Fibroblast of lung (primary cell): ENCODE results near the gene MYLK3.

Experiments
- EZH2 ChIP-seq: IDR thresholded peaks from 2 replicates; pipeline ENCODE4 v1.5.1; 2012; ENCODE audit warnings: low read length, control low read depth, mild to moderate bottlenecking; ENCODE audit errors: missing control alignments
- TF ChIP-seq, protein P1 (sequence below), 2 donors: IDR thresholded peaks in 1 of 2; conservative IDR thresholded peaks in 1 of 2; 1 replicate in 1 of 2; 2 replicates in 1 of 2; pipeline ENCODE4 v1.5.1; 2011 to 2012; ENCODE audit warnings: low read length in 2 of 2, control low read depth in 1 of 2, inconsistent platforms in 1 of 2, low read depth in 1 of 2, mild to moderate bottlenecking in 1 of 2

DNA sequence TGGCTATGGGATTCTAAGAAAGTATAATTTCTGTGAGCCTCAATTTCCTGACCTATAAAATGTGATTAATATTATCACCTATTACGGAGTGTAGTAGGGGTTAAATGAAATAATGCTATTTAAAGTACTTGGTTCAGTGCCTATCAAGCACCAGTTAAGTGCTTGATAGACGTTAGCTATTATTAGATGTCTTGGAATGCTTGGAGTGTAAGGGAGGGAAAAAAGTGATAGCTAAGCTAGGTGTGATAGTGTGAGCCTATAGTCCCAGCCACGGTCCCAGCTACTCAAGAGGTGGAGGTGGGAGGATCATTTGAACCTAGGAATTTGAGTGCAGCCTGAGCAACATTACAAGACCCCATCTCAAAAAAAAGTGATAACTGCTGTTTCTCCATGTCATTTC is 51.2 kb downstream of the MYLK3 start:
- TF ChIP-seq, protein P1, sequence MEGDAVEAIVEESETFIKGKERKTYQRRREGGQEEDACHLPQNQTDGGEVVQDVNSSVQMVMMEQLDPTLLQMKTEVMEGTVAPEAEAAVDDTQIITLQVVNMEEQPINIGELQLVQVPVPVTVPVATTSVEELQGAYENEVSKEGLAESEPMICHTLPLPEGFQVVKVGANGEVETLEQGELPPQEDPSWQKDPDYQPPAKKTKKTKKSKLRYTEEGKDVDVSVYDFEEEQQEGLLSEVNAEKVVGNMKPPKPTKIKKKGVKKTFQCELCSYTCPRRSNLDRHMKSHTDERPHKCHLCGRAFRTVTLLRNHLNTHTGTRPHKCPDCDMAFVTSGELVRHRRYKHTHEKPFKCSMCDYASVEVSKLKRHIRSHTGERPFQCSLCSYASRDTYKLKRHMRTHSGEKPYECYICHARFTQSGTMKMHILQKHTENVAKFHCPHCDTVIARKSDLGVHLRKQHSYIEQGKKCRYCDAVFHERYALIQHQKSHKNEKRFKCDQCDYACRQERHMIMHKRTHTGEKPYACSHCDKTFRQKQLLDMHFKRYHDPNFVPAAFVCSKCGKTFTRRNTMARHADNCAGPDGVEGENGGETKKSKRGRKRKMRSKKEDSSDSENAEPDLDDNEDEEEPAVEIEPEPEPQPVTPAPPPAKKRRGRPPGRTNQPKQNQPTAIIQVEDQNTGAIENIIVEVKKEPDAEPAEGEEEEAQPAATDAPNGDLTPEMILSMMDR (conservative IDR thresholded peaks at IDR 0.05 in 1 of 2, IDR thresholded peaks at IDR 0.05 in 1 of 2; ENCODE audit: low read depth in 1 of 2, low read length in 2 of 2): no peak
- TF ChIP-seq EZH2: no peak
